Stomach (tissue), 4 donors: ENCODE results near the gene FAM193B.

Experiments used
- CTCF ChIP-seq, 7 experiments: fragments of 450-650 bp in 4 of 7; fragments of 200-600 bp in 3 of 7; sonication (generic) in 3 of 7; IDR thresholded peaks; one replicate each; pipeline ENCODE4 v1.5.1; 2016 to 2019; ENCODE audit warnings: antibody characterized with exemption in 7 of 7, control low read depth in 2 of 7, mild to moderate bottlenecking in 1 of 7
- POLR2A ChIP-seq, 4 donors: fragments of 450-650 bp; IDR thresholded peaks; one replicate each; pipeline ENCODE4 v1.6.1; 2016; ENCODE audit warnings: antibody characterized with exemption in 4 of 4, control low read depth in 2 of 4, mild to moderate bottlenecking in 1 of 4, moderate library complexity in 1 of 4
- POLR2AphosphoS5 ChIP-seq, 3 donors: sonication (generic); formaldehyde crosslinking; IDR thresholded peaks; one replicate each; pipeline ENCODE4 v1.6.1; 2016; ENCODE audit warnings: antibody characterized with exemption in 3 of 3

GRCh38 chr5:177537389-177538361, 16.7 kb downstream of the FAM193B start:
- TF ChIP-seq POLR2AphosphoS5 (IDR thresholded peaks at IDR 0.05): no peak
- TF ChIP-seq CTCF (IDR thresholded peaks at IDR 0.05): no peak
- no peak for TF ChIP-seq POLR2A (IDR thresholded peaks at IDR 0.05)
